Cerebellar cortex (tissue), 1 donor: Measurements from ENCODE around the gene PRSS12.
"Not testable (repeated sequence)": the region's sequence is repeated elsewhere in the genome, so short reads cannot be mapped to it uniquely, and the experiment has no call there.

Experiments
- DNase-seq: peaks from one replicate; pipeline ENCODE4 v3.0.0-alpha.2; 2015; ENCODE audit warnings: low spot score

PRSS12 gene

DNA sequence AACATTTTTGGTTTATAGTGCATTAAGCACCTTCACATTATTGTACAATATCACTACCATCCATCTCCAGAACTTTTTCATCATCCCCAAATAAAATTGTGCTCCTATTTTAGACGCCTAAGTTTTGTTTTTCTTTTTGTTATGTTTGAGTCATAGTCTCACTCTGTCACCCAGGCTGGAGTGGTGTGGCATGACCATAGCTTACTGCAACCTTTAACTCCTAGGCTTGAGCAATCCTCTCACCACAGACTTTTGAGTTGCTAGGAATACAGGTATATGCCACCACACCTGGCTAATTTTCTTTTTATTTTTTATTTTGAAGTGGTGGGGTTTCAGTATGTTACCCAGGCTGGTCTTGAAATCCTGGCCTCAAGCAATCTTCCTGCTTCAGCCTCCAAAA lies 33.9 kb downstream of the PRSS12 start:
- DNase-seq = no peak

DNA sequence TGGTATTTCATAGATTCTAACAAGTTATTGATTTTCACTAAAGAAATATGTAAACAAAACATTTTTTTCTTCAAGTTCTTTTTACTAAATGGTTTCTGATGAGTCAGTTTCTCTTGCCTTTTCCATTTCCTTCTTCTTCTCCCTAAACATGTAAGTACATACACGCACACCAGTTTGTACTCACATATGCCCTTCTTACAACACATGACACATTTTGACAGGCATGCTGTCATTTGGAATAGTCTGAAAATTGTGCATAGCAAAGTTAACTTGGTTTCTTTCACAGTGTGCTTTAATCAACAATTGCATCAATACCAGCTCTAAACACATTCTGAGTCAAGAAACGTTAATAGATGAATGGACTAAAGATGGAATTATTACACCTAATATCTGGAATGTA lies 35.1 kb downstream of the PRSS12 start:
- no peak for DNase-seq

DNA sequence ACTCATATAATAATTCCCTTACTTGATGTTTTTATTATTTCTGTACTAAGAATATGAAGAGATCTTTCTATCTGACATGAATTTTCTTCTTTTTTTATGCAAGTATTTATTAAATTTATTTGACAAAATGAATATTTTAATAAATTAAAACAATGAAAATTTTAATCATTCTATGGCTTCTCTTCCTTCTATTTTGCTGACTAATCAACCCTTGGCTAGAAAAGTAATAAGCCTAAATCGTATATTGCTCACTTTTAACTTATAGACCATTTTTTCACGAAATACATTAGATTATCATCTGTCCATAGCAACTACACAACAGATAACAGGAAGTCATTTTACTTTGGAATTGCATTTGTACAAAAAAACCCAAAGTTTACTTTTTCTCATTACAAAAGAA lies 38.6 kb downstream of the PRSS12 start:
- no peak for DNase-seq

DNA sequence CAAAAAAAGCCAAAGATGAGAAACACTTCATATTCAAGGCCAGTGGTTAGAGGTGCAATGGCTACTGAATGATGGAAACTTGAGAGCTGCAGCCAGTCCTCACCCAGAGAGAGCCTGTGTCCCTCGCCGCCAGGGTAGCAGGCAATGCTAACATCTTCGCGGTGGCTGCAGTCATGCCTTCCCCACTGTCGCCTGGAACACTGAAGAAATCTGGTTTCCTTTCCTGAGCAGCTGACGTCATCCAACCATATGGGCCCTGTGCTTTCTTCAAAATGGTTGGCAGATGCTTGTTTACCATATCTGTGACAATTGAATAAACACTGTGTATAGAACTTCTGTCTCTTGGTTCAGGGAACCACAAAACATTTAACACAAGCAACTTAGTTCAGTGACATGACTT lies 39.7 kb downstream of the PRSS12 start:
- peak; percentile 44 for DNase-seq

DNA sequence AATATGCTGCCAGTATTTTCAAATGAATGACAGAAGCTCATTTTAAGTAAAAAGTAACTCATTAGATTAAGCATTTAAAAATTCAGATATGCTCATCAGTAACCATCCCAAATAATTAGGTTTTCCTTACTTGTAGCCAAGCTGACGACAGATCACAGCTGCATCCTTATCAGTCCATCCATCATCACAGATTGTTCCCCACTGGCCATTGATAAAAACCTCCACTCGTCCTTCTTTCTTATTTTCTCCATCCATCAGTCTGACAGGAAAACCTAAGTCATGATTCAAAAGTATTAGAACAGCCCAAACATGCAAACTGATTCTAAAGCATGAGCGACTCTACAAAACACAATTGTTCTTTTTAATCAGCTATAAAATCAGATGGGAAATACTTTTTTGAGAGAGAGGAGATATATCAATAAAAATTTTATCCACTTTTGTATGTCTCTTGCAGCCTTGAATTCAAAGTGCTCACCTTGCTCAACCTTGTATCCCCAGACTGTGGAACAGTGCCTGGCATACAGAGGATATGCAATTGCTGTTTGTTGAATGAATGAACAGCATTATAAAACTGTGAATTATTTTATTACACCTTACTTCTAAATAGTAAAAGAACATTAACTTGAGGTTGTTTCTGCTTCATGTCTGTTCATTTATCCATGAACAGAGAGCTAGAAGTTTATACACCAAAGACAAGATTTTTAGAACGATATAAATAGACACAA lies 44.3 kb downstream of the PRSS12 start:
- no peak for DNase-seq

DNA sequence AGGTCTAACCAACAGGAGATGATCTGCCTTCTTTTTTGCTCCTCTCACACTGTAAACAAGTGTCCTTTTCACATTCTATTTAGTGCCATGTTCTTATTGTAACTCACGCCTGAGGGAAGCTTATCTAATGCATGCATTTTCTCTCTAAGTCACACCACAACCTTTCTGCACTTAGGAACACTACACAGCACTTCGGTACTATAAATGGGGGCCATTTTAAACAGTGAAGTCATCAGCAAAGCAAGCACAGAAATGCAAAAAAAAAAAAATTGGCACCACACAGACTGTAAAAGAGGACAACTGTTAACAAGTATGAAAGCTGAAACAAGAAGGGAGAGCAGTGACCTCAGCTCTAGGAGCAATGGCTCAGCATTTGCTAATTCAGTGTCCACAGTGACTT lies 45.2 kb downstream of the PRSS12 start:
- no peak for DNase-seq

DNA sequence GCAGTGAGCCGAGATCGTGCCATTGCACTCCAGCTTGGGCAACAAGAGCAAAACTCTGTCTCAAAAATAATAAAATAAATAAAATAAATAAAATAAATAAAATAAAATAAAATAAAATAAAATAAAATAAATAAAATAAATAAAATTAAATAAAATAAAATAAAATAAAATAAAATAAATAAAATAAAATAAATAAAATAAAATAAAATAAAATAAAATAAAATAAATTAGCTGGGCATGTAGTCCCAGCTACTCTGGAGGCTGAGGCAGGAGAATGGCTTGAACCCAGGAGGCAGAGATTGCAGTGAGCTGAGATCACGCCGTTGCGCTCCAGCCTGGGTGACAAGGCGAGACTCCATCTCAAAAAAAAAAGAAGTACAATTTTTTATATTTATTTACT lies 53.2 kb downstream of the PRSS12 start:
- not testable (repeated sequence) for DNase-seq

DNA sequence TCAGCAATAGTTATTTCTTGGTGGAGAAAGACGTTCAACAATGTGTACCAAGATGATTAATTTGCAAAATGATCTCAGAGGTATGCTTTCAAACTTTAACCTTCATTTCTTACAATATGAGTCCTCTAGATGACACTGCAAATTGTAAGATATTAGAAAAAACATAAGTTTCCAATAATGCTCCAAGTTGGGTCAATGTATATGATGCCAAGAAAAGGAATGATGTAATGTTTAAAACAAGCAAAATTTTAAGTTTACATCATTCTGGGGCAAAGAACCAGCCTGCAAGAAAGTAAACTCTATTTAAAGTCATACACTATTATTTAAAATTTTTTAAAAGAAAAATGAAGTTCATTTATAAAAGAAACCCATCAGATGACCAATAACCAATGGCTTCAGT lies 56.1 kb downstream of the PRSS12 start:
- DNase-seq = no peak

DNA sequence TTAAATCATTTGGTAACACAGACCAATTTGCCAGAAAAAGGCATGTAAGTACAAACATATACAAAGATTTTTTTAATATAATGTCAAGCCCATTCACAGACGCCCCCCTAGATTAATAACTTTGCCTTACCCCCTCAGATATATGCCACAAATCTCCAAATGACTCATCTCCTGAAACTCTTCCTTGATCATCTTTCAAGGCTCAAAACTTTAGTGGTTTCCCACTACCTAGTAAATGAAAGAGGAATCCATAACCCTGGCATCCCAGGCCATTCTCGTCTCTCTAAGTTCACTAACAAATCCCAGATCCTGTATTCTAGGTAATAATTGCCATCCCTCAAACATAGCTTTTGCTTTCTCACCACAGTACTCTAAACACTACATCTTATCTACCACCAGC lies 61.9 kb downstream of the PRSS12 start:
- no peak for DNase-seq

DNA sequence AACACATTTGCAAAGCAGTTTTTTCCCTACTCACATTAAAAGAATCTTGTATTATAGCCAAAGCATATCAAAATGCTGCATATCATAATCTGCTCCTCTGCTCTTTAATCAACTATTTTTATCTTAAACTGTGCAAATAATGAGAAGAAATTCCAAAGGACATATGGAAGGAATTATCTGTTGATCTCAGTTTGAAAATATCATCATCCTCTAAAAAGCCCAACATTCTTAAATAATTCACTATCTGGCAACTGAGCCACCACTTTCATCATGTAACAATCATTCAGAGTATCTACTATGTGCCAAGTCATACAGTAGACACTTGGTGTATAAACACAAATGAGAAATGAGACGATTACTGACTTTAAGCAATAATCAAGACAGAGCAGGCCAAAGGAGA lies 63.0 kb downstream of the PRSS12 start:
- DNase-seq = no peak

DNA sequence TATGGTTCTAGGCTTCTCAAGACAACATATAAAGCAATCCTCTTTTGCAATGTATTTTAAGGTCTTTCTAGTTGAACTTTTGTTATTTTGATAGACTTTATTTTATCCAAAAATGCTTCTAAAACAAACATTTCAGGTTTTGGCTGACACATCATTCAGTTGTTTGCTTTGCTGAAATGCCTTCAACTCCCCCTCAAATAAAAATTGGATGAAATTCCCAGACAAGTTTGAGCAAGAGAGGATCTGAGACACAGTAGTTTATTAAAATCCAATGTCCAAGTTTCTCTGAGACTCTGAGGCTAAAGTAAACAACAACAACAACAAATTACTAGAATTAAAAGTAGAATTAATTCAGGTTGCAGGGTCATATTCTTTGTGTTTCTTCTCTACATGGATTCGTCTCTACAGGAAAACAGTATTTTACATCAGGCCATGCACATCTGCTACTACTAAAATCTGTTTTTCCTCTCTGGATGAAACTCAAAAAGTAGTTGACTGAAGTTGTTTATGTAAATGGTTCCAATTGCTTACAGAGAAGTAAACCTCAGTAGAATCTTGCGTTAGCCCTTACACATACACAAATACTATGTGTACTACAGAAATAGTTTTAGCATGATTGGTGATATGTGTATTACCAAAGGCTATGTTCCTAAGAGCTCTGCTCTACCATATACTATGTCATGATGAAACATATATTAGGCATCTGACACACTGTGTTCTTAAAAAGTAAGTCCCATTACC lies 64.9 kb downstream of the PRSS12 start:
- DNase-seq = no peak

DNA sequence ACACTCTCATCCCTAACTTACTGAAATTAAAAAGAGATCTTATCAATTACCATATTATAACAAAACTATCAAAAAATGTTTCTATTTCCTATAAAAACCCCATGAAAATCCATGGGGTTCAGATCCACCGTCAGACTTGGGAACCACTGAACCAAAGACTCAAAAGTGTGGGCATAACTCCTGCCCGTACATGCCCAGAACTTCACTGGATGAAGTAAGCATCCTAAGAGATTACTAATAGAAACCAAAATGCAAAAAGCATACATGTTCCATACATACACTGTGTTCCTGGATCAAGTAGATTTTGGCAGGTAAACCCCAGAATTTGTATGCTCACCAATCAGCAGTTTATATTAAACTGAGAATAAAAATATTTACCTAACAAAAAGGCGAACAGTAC lies 66.1 kb downstream of the PRSS12 start:
- DNase-seq = no peak

DNA sequence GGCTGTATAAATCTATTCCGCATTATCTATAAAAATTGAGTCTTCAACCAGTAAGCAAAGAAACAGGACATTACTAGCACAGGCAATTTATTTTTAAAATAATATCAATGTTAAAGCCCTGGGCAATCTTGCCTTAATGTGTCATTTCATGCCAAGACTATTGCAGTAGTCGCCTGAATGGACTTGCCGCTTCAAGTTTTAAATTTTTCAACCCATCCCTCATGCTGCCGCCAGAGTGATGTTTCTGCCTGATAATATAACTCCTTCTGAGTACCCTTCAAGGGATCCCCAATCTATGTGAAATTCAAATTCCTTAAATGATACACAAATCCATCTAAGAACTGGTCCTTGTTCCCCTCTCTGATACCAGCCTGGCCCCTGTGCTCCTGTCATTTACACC lies 66.9 kb downstream of the PRSS12 start:
- DNase-seq = no peak

DNA sequence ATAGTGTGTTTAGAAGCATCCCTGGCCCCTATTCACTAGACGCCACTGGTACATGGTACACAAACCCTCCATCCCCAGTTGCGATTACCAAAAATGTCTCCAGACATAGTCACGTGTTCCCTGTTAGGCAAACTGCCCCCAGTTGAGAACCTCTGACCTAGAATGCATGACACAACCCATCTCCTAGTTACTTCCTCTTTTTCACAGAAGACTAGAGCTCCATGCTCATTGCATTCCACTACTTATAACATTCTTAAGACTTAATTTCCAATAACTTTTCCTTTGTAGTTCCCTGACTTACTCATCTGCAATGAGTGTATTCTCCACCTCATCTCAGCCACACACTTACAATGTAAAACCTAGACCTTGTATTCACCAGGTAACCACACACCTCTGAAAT lies 68.6 kb downstream of the PRSS12 start:
- DNase-seq = no peak

DNA sequence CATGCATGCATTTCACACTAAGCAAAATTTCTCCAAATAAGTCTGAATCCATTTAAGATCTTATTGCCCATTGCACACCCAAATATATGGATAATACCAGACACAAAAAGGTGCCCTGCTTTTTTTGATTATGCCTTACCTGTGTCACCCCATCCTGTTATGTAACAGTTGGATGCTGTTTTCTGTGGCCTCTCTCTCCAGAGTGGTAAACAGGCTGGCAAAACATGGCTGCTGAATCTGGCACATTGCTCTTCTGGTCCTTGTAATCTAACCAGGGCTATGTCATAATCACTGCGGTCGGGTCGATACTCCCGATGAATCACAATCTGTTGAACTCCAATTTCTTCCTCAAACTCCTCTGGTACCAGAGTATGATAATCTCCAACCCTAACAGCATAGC lies 70.1 kb downstream of the PRSS12 start:
- peak; percentile 47 for DNase-seq

DNA sequence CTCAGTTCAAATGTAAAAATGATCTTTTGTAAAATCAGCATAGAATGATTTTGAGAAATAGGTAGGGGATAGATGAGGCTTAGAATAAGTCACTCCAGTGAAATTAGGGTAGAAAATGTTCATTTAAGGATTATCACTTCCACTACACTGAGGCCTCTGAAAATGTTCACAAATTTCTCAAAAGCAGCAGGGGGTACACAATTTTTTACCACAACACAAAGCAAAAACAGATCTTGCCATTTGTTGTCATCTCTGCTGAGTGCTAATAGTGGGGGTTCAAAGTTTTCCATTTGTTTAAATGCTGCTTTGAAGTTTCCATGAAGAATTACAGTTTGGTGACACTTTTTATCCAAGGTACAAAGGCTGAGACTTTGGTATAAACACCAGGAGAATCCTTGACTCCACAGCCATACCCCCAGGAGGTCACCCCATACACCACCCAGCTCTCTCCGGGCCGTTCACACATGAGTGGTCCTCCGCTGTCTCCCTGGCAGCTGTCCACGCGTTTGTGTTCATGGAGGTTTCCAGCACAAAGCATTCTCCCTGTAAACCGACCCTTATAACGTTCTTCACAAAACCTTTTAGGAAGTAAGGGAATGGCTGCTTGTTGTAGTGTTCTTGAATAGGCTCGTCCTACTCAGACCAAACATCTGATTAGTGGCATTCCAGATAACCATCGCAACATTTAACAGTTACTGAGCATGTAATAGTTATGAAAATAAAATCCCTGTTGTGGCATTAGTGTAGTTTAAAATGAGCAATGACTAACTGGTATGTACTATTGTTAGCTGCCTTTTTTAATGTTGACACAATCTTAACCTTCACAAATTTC lies 71.0 kb downstream of the PRSS12 start:
- DNase-seq = peak; percentile 62

DNA sequence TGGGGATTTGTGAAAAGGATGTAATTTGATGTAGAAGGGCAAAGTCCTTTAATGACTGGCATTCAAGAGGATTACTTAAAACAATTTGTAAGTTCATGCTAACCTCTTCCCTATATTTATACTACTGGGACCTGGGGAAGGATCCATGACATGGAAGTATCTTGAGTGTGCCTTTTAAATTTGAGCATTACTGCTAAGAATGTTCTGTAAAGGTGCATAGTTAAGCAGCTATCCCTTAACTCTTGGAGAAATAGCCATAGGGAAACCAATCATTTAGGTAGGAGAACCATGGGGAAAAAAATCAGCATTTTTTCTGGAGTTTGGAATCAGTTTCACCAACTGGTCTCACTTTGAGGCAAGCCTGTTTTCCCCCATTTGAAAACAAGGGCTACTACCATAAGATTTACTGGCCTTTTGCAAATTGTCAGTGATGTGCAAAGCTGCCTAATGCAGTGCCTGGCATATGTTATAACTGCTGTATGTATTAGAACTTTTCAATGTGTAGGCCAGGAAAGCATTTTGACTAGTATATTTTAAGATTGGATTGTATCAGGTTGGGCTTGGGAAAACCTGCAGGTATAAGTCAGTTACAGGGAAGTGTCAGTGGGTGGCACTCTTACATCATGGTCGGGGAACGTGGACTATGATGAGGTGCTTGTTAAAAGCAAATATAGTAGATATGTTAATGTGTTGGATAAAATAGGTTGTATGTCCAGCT lies 72.1 kb downstream of the PRSS12 start:
- DNase-seq = peak; percentile 90

DNA sequence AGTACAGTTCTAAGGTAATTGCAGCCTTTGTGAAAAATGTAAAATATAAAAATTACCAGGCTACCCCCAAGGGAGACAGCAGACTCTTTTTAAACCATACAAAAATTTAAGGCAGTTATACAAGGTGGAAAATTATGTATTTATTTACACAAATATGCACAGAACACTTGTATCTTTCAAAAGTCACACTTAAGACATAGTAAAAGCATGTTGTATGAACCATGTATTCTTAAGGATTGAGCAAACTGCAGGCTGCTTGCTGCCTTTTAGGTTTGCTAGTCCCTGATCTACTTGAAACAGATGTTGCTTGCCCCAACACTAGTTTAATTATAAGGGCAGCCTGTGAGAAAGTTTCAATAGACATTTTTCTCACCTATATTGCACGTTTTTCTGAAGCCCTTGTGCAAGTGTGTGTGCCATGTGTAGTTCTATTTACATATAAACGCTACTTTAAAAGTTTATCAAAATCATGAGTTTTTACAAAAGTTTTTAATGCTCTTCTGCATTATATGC lies 72.8 kb downstream of the PRSS12 start:
- peak; percentile 18 for DNase-seq

DNA sequence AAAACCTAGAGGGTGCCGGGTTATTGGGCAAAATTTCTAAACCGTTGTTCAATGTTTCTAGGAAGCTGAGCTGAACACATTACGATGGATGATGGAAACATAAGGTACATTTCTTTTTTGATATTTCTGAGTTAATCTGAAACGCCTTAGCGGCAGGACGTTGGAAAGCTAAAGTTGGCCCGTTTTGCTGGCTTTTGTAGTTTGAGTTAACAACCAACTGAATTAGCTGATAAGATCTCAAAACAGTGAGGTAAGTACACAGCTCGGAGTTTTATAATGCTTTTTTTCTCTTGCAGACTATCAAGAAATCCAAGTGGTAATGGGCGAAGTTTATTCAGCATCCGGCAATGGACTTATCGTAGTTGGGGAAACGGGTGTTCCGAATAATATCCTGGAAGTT lies 73.5 kb downstream of the PRSS12 start:
- DNase-seq = no peak

DNA sequence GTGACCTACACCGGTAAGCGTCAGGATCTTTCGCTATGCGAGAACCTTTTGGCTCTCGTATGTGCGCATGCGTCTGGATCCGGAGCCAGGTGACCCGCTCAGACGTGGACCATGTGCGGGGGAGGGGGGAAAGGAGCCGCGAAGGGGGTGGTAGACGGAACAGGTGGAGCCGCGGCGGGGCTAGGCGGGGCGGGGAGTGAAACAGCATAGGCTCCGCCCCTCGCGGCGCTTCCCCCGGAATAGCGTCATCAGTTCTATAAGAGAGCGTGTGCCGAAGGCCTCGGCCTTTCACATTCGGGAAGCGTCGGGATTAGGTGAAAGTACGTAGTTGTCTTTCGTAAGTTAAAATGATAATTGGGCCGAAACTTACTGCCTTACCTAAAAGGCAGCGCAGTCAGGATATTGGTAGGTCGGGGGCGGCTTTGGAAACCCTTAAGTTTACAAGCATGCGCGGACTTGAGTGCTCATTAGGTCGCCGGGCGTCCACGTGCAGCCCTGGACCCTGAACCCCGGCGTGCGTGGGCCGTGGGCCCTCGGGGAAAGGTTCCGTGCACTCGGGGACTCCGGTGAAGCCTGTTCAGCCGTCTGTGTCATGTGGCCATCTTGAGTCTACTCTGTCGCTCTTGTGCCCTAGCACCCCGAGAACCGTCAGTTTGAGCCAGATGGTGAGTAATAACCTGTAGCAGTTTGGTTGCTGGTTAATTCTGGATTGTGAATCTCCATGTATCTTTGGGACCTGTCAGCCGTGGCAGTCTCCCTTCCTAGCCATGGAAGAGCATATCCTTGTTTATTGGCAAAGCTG lies 74.1 kb downstream of the PRSS12 start:
- peak; percentile 98 for DNase-seq

DNA sequence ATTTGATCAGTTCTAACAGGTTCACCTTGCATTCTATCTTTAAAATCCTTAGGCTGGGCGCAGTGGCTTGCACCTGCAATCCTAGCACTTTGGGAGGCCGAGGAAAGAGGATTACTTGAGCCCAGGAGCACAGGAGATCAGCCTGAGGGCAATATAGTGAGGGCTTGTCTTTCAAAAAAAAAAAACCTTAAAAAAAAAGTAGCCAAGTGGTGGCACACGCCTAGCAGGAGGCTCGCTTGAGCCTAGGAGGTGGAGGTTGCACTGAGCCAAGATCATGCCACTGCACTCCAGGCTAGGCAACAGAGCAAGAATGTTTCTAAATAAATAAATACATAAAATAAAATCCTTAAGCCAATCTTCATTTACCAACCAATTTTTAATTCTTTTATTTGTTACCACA lies 75.6 kb downstream of the PRSS12 start:
- no peak for DNase-seq
